HG02642 (cell line): ENCODE results near the gene CCDC102A.

Experiments used
- ATAC-seq: cut with Tn5 transposase; IDR thresholded peaks from one replicate; pipeline ENCODE4 v1.9.1; 2021; ENCODE audit warnings: mild to moderate bottlenecking; ENCODE audit not compliant: unreplicated experiment, poor library complexity

The CCDC102A gene

DNA sequence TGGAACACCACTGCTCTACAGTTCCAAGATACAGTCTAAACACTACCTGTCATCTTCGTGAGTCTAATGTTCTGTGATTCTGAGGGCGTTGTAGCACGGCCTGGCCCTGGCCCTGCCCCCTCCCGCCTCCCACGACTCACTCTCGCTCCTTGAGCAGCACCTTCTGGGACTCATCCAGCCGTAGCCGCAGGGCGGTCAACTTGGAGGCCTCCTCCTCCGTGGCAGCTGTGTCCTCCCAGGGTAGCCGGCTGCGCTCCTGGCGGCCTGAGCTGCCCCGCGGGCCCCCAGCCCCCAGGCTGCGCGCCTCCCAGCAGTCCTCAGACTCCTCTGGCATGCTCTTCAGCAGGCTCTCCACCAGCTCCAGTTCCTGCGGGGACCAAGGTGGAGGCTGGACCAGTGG is 10.6 kb downstream of the CCDC102A start:
- ATAC-seq = no peak

GRCh38 chr16:57522960-57523359 is 13.4 kb downstream of the CCDC102A start:
- ATAC-seq = no peak

- ATAC-seq = peak; percentile 77
These were observed 16.5 kb downstream of the CCDC102A start for GRCh38 chr16:57519796-57520360.

DNA sequence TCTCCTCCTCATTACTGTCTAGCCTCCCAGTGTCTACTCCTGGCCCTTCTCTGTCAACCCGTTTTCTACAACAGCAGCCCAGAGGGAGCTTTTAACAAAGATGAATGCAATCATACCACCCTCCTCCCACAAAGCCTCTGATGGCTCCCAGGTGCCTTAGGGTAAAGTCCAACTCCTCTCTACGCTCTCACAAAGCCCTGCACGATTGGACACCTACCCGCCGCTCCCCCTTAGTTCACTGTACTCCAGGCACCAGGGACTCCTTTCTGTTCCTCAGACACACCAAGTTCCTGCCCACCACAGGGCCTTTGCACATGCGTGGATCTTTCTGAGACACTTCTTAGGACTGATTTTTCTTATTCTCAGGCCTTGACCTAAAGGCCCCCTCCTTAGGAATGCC is 17.4 kb downstream of the CCDC102A start:
- ATAC-seq = no peak

DNA sequence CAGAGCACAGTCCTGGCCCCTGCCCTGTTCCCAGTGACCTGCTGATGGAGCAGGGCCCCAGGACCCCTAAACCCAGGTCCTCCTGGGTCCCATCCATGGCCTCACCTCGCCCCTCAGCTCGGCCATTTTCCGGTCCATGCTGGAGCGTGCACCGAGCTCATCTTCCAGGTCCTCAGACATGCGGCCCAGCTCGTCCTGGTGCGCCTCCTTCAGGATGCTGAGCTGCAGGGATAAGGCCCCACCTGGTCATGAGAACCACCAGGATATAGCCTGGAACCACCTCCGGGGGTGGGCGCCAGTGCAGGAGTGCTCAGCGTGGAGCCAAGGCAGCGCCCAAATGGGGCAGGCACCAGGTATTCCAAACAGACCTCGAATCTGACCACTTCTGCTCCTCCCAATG is 17.9 kb downstream of the CCDC102A start:
- ATAC-seq = no peak

GRCh38 chr16:57517397-57518367 is 18.7 kb downstream of the CCDC102A start:
- ATAC-seq = no peak

- ATAC-seq = no peak
These were observed 19.6 kb downstream of the CCDC102A start for GRCh38 chr16:57516773-57517172.

DNA sequence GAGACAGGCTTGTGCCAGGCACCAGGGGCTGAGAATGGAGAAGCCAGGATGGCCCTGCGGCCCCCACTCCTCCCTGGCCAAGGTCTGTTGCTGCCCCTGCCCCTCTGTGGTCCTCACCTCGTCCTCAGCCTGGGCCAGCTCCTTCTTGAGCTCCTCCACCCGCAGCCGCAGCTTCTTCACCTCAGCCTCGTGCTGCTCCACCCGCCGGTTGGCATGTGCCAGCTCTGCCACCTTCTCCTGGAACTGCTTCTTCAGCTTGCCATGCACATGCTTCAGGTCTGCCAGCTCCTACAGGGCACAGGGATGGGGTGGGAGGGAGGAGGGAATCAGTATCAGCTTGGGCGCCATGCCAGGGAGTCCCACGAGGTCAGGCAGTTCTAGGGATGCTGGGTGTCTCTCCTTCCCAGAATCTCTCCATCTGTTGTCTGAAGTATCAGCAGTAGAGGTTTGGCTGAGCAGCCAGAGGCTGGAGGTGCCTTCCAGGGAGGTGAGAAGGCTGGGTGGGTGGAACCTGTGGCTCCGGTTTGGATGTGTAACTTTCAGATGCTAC is 20.1 kb downstream of the CCDC102A start:
- no peak for ATAC-seq

GRCh38 chr16:57514791-57515600 is 21.4 kb downstream of the CCDC102A start:
- ATAC-seq = no peak

DNA sequence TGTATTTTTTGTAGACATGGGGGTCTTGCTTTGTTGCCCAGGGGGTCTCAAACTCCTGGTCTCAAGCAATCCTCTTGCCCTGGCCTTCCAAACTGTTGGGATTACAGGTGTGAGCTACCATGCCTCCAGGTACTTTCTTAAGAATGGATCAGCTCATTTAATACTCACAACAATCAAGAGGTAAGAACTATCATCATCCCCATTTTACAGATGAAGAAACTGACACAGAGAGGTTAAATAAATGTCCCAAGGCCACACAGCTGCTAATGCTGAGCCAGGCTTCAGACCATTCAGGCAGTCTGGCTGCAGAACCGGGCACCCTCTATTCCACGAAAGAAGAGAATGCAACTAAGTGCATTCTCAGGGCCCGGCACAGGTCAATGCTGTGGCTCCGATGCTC is 22.0 kb downstream of the CCDC102A start:
- ATAC-seq = no peak

- no peak for ATAC-seq
These were observed 22.8 kb downstream of the CCDC102A start for GRCh38 chr16:57513371-57514102.

- no peak for ATAC-seq
These were observed 23.9 kb downstream of the CCDC102A start for GRCh38 chr16:57512296-57513001.

DNA sequence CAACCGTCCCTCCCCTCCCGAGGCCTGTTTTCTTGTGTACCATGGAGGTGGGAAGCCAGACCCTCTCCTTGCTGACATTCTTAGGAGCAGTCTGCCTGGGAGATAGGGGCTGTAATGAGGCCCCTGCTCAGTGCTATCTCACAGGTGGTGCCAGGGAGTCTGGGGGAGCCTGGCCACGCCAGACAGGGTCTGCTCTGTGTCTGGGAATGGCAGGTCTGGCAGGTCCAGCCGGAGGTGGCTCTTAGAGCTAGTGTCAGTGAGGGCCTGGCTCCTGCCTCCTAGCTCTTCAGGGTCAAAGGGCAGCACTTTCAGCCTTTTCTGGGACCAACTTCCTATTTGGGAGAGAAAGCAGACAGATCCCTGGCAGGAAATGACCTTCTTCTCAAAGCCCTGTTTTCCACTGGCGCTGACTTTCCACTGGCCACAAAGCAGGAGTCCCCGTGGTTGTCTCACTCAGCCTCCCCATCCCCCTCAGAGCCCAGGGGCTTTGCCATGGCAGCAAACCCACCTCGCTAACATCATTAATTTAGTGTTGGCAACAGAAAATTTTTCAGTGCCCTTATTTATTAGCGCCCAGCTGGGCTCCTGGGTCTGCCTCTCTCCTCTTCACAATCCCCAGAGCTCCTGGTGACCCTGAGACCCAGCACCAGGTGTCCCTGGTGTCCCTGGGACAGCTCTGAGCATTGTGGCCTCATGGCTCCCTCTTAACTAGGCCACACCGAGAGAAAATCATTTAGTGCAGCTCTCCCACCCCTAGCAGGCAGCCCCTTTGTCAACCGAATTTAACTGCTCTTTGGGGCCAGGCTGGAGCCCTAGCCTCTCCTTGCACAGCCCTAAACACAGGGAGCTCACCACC is 26.1 kb downstream of the CCDC102A start:
- no peak for ATAC-seq

DNA sequence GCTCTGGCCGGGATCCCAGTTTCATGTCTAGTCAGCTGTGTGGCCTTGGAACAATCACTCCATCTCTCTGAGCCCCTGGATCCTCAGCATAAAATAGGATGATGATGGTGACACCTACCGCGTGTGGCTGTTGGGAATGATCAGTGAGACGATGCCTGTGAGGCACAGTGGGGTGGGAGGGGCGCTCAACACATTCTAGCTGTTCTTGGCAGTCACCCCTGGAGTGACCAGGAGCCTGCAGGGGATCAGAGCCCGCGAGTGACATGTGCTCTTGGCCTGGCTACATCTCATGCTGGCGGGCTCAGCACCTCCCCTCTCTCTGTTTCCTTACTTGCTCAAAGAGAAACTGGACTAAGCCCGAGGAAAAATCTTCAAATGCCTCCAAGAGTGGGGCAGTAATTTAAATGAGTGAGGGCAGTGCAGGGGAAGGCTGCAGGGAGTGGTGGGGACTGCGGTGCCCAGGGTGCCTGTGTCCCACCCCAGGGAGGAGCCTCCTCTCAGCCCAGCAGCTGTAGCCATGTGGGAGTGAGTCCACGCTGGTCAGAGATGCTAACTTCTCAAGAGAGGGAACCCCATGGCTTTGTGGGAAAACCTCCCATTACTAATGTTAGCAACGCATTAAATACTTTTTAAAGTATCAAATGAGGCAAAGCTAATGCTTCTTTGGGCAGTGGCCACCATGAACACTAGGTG is 27.0 kb downstream of the CCDC102A start:
- ATAC-seq = no peak

DNA sequence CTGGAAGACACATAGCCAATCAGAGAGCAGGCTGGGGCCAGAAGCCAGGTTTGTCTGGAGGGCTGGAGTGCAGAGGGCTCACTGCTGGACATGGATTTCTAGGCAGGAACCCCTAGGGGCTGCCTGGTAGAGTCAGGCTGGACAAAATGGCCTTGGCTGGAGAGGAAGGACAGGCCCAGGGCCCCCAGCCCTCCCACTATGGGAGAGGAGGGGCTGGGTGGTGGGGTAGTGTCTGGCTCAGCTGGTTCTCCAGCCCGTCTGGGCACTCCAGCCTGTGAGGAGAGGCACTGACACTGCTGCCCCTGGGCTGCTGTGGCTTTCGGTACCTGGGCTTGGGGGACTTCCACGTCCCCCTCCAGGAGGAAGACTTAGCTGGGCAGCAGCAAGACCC is 28.3 kb downstream of the CCDC102A start:
- no peak for ATAC-seq

- no peak for ATAC-seq
These were observed 29.0 kb downstream of the CCDC102A start for GRCh38 chr16:57507136-57508034.

- ATAC-seq = no peak
These were observed 31.2 kb downstream of the CCDC102A start for GRCh38 chr16:57505169-57505568.
